CD4-positive, alpha-beta T cell treated with Interleukin-6 at 100 ng/mL for 8 hours (primary cell): ENCODE measurements around the gene HEATR5A.
"Not testable (repeated sequence)": the region's sequence is repeated elsewhere in the genome, so short reads cannot be mapped to it uniquely, and the experiment has no call there.

Source experiments
- DNase-seq: peaks from one replicate; pipeline ENCODE4 v3.0.0-alpha.2; 2020; ENCODE audit warnings: mixed read lengths, low spot score

The HEATR5A gene

GRCh38 chr14:31420319-31421111 lies at the start of gene HEATR5A:
Gene HEATR5A (minus strand): TSS chr14:31420550. CDS start chr14:31402975, 17,575 bp downstream.
- peak; percentile 87 for DNase-seq

GRCh38 chr14:31466554-31466953 lies 46.2 kb upstream of the HEATR5A start:
- no peak for DNase-seq

GRCh38 chr14:31465111-31465510 lies 44.8 kb upstream of the HEATR5A start:
- no peak for DNase-seq

GRCh38 chr14:31462450-31462849 lies 42.1 kb upstream of the HEATR5A start:
- not testable (repeated sequence) for DNase-seq

- no peak for DNase-seq
Observed at GRCh38 chr14:31461545-31461944, 41.2 kb upstream of the HEATR5A start.

- no peak for DNase-seq
Observed at GRCh38 chr14:31457665-31458659, 37.6 kb upstream of the HEATR5A start.

GRCh38 chr14:31456841-31457664 lies 36.7 kb upstream of the HEATR5A start, which contains the start of gene DTD2:
Gene DTD2 (minus strand): TSS chr14:31457506. CDS start chr14:31457393, 113 bp downstream.
- DNase-seq = peak; percentile 90

- DNase-seq = peak; percentile 1
Observed at GRCh38 chr14:31449971-31450610, 29.7 kb upstream of the HEATR5A start.

- DNase-seq = no peak
Observed at GRCh38 chr14:31449136-31449535, 28.8 kb upstream of the HEATR5A start.

- no peak for DNase-seq
Observed at GRCh38 chr14:31445703-31446102, 25.4 kb upstream of the HEATR5A start.

- no peak for DNase-seq
Observed at GRCh38 chr14:31442284-31442683, 21.9 kb upstream of the HEATR5A start.

GRCh38 chr14:31441273-31442111 lies 21.1 kb upstream of the HEATR5A start:
- no peak for DNase-seq

GRCh38 chr14:31440280-31440679 lies 19.9 kb upstream of the HEATR5A start:
- DNase-seq = no peak

- no peak for DNase-seq
Observed at GRCh38 chr14:31439561-31439960, 19.2 kb upstream of the HEATR5A start.

- not testable (repeated sequence) for DNase-seq
Observed at GRCh38 chr14:31437045-31437691, 16.8 kb upstream of the HEATR5A start.

- no peak for DNase-seq
Observed at GRCh38 chr14:31435276-31435675, 14.9 kb upstream of the HEATR5A start.

- DNase-seq = no peak
Observed at GRCh38 chr14:31430634-31431264, 10.4 kb upstream of the HEATR5A start.

GRCh38 chr14:31429791-31430190 lies 9.4 kb upstream of the HEATR5A start:
- DNase-seq = no peak

- no peak for DNase-seq
Observed at GRCh38 chr14:31428011-31428410, 7.7 kb upstream of the HEATR5A start.
